Measurements from ENCODE around the gene NEURL1B. TPM values are rescaled to one million over a fixed set of nuclear protein-coding genes. Genes with fewer than 3 reads are reported as not detected.

Gene NEURL1B
- total and polyA plus RNA-seq, 10 donors: 0.26 to 2.5 (median 1.2) TPM

GRCh38 chr5:172659570-172659908 is 18.5 kb downstream of the NEURL1B start:
- Histone ChIP-seq H3K9me3 (peaks cover 0 to 27% (median 25%) of the 10 kb centered on the region in 8 donors), H3K36me3 (no peaks in the 10 kb centered on the region), H3K27me3 (replicated peaks in 1 of 7) (peaks cover 0 to 23% (median 0%) of the 10 kb centered on the region in 7 donors), H3K4me3 (no peak overlapping the region), H3K4me1 (peaks cover 0 to 34% (median 16%) of the 10 kb centered on the region in 6 donors), H3K27ac (peak overlapping the region in 6 of 8 donors; percentile 34 to 68 (median 56))
- intact Hi-C loops (cut with DNase I; ENCODE audit: low total_unique reads): no loop called here
- no peak for DNase-seq
- TF ChIP-seq POLR2A (IDR thresholded peaks at IDR 0.05): no peak
- TF ChIP-seq POLR2AphosphoS5 (IDR thresholded peaks at IDR 0.05): no peak
- TF ChIP-seq CTCF (IDR thresholded peaks at IDR 0.05 in 8 of 11, conservative IDR thresholded peaks at IDR 0.05 in 3 of 11): no peak

GRCh38 chr5:172659909-172660628 is 19.0 kb downstream of the NEURL1B start:
- Histone ChIP-seq H3K27me3 (replicated peaks in 1 of 7) (peaks cover 0 to 23% (median 0%) of the 10 kb centered on the region in 7 donors), H3K9me3 (peaks cover 0 to 22% (median 19%) of the 10 kb centered on the region in 8 donors), H3K4me1 (peaks cover 0 to 39% (median 17%) of the 10 kb centered on the region in 6 donors), H3K36me3 (no peaks in the 10 kb centered on the region), H3K4me3 (no peak overlapping the region), H3K27ac (peak overlapping the region in 7 of 8 donors; percentile 4 to 68 (median 52))
- no peak for TF ChIP-seq CTCF (IDR thresholded peaks at IDR 0.05 in 8 of 11, conservative IDR thresholded peaks at IDR 0.05 in 3 of 11)
- peak in 2 of 3 donors; percentile 42 to 56 for TF ChIP-seq POLR2AphosphoS5 (IDR thresholded peaks at IDR 0.05)
- 23 to 44% (median 38%) methylated on average over 14 to 18 of the region's 18 CpGs for WGBS, 5 donors
- intact Hi-C loops (cut with DNase I; ENCODE audit: low total_unique reads): no loop called here
- peak; percentile 83 for DNase-seq

- Histone ChIP-seq H3K4me1 (peaks cover 0 to 46% (median 18%) of the 10 kb centered on the region in 6 donors), H3K4me3 (no peak overlapping the region), H3K27me3 (replicated peaks in 1 of 7) (peaks cover 0 to 23% (median 0%) of the 10 kb centered on the region in 7 donors), H3K9me3 (peaks cover 0 to 13% (median 10%) of the 10 kb centered on the region in 8 donors), H3K36me3 (no peaks in the 10 kb centered on the region), H3K27ac (peak overlapping the region in 4 of 8 donors; percentile 33 to 61 (median 43))
- 87 to 96% (median 91%) methylated on average over 3 of the region's 3 CpGs for WGBS, 5 donors
- intact Hi-C loops (cut with DNase I; ENCODE audit: low total_unique reads): no loop called here
- peak; percentile 17 for DNase-seq
- no peak for TF ChIP-seq CTCF (IDR thresholded peaks at IDR 0.05 in 8 of 11, conservative IDR thresholded peaks at IDR 0.05 in 3 of 11)
- no peak for TF ChIP-seq POLR2AphosphoS5 (IDR thresholded peaks at IDR 0.05)
- no peak for TF ChIP-seq POLR2A (IDR thresholded peaks at IDR 0.05)
Measured at GRCh38 chr5:172660974-172661373, 19.9 kb downstream of the NEURL1B start.

GRCh38 chr5:172661526-172661925 is 20.5 kb downstream of the NEURL1B start:
- Histone ChIP-seq H3K36me3 (no peaks in the 10 kb centered on the region), H3K27me3 (replicated peaks in 1 of 7) (peaks cover 0 to 23% (median 0%) of the 10 kb centered on the region in 7 donors), H3K27ac (no peak overlapping the region), H3K9me3 (peaks cover 0 to 7% (median 5%) of the 10 kb centered on the region in 8 donors), H3K4me1 (peaks cover 0 to 46% (median 18%) of the 10 kb centered on the region in 6 donors), H3K4me3 (no peak overlapping the region)
- intact Hi-C loops (cut with DNase I; ENCODE audit: low total_unique reads): no loop called here
- TF ChIP-seq POLR2A (IDR thresholded peaks at IDR 0.05) (no peak), POLR2AphosphoS5 (IDR thresholded peaks at IDR 0.05) (peak in 2 of 3 donors; percentile 6 to 38), CTCF (IDR thresholded peaks at IDR 0.05 in 8 of 11, conservative IDR thresholded peaks at IDR 0.05 in 3 of 11) (no peak)
- peak; percentile 36 for DNase-seq
- 71 to 85% (median 76%) methylated on average over 8 to 9 of the region's 9 CpGs for WGBS, 5 donors

Data from spleen (tissue), 11 donors.